H1 (cell line): ENCODE measurements around the gene FRMPD4. TPM values are rescaled to one million over a fixed set of nuclear protein-coding genes. Genes with fewer than 3 reads are reported as not detected.

Experiments used
- BRCA1 ChIP-seq: IDR thresholded peaks from 2 replicates; pipeline ENCODE4 v1.6.1; 2012; ENCODE audit warnings: low read depth, low read length, improper control_type of control experiment
- ZNF274 ChIP-seq: IDR thresholded peaks from 2 replicates; pipeline ENCODE4 v1.7.0; 2012; ENCODE audit warnings: low read length, borderline replicate concordance; ENCODE audit errors: extremely low read depth
- polyA plus RNA-seq, 7 experiments: library from polyadenylated mRNA; depleted of rRNA in 3 of 7; stranded (reverse) in 5 of 7; unstranded in 2 of 7; fragments of >200 nt in 5 of 7; fragments of 200-250 nt in 2 of 7; gene quantifications; 1 replicate in 5 of 7; 2 replicates in 1 of 7; 4 replicates in 1 of 7; pipeline versions ENCODE4 v1.2.1 to v1.2.3, GENCODE V29; 2011 to 2013; ENCODE audit warnings: missing spikeins in 2 of 7, mixed read lengths in 2 of 7
- total RNA-seq: library from RNA; stranded (reverse); fragmentation: NEBNext Ultra II Directional; extraction: Animal tissue kit (Norgen Biotek cat#: 25700); gene quantifications from 2 replicates; pipeline ENCODE4 v1.2.1, GENCODE V29; 2021

Gene FRMPD4
- total and polyA plus RNA-seq, 2 of the 8 experiments (the other 6 are each of a cell fraction or from before 2014, with no cell fraction given), result 0.02 to 0.37 TPM

DNA sequence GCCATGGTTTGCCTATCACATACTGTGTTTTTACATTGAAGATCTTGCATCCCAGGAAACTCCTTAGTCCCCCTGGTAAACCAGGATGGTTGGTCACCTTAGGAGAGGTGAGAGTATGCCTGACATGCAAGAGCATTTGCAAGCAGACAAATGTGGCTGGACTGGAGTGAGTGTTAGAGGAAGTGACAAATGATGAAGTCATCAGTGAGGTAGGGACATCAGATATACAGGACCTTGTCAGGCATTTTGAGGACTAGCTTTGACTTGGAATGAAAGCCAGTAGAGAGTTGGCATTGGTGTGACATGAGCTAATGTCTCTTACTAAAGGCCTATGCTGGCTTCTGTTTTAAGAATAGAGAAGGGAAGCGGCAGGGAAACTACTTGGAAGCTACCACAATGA, 124.9 kb downstream of the FRMPD4 start (continued):
- TF ChIP-seq ZNF274 (no peak), BRCA1 (no peak)
